ENCODE measurements around the gene GAB2.
"Not testable (repeated sequence)": the region's sequence is repeated elsewhere in the genome, so short reads cannot be mapped to it uniquely, and the experiment has no call there.

The GAB2 gene

GRCh38 chr11:78365381-78365792, 52.2 kb downstream of the GAB2 start:
- DNase-seq (ENCODE audit: low read depth in 2 of 2): no peak

- DNase-seq (ENCODE audit: low read depth in 2 of 2): no peak
Measured at GRCh38 chr11:78364128-78364751, 53.4 kb downstream of the GAB2 start.

- DNase-seq (ENCODE audit: low read depth in 2 of 2): no peak
Measured at GRCh38 chr11:78363024-78363619, 54.5 kb downstream of the GAB2 start.

DNA sequence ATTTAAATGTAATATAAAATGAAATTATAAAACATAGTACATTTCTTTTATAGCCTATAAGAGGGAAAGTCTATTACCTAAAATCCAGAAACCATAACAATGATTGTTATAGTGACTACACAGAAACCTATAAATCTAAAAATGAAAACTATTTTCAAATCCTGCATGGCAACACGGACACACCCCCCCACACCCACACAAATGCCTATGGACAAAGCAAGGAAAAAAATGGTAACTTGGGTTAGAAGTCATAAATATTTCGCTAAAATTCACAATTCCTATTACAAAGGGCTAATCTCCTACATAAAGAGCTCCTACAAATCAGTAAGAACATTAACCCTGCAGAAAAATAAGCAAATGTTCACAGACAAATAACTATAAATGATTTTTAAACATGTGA, 56.4 kb downstream of the GAB2 start:
- no peak for DNase-seq (ENCODE audit: low read depth in 2 of 2)

DNA sequence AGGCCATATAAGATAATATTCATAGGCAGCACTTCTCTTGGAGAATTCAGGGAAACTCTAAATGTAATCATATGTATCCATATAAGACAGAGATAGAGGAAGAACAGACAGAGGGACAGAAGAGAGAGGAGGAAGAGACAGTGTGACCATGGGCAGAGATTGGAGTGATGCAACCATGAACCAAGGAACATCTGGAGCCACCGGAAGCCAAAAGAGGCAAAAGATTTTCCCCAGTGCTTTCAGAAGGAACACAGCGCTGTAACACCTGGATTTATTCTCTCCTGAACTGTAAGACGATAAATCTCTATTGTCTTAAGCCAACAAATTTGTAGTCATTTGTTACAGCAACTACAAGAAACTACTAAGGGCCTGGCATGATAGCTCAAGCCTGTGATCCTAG, 57.7 kb downstream of the GAB2 start:
- DNase-seq (ENCODE audit: low read depth in 2 of 2): no peak

- DNase-seq (ENCODE audit: low read depth in 2 of 2): not testable (repeated sequence)
Measured at GRCh38 chr11:78357924-78358323, 59.7 kb downstream of the GAB2 start.

DNA sequence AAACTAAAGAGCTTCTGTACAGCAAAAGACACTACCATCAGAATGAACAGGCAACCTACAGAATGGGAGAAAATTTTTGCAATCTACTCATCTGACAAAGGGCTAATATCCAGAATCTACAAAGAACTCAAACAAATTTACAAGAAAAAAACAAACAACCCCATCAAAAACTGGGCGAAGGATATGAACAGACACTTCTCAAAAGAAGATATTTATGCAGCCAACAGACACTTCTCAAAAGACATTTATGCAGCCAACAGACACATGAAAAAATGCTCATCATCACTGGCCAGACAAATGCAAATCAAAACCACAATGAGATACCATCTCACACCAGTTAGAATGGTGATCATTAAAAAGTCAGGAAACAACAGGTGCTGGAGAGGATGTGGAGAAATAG, 60.2 kb downstream of the GAB2 start:
- DNase-seq (ENCODE audit: low read depth in 2 of 2): not testable (repeated sequence)

DNA sequence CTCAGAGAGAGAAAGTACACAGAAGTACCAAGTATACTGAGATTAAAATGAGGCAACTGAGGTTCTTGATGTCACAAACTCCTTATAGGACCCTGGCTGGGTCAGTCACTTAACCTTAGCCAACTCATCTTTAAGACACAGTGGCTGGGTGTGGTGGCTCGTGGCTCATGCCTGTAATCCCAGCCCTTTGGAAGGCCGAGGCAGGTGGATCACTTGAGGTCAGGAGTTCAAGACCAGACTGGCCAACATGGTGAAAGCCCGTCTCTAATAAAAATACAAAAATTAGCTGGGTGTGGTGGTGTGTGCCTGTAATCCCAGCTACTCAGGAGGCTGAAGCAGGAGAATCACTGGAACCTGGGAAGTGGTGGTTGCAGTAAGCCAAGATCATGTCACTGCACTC, 61.9 kb downstream of the GAB2 start:
- not testable (repeated sequence) for DNase-seq (ENCODE audit: low read depth in 2 of 2)

GRCh38 chr11:78355309-78355705, 62.3 kb downstream of the GAB2 start:
- no peak for DNase-seq (ENCODE audit: low read depth in 2 of 2)

GRCh38 chr11:78354408-78355308, 63.0 kb downstream of the GAB2 start:
- DNase-seq (ENCODE audit: low read depth in 2 of 2): no peak

GRCh38 chr11:78351979-78352841, 65.4 kb downstream of the GAB2 start:
- no peak for DNase-seq (ENCODE audit: low read depth in 2 of 2)

DNA sequence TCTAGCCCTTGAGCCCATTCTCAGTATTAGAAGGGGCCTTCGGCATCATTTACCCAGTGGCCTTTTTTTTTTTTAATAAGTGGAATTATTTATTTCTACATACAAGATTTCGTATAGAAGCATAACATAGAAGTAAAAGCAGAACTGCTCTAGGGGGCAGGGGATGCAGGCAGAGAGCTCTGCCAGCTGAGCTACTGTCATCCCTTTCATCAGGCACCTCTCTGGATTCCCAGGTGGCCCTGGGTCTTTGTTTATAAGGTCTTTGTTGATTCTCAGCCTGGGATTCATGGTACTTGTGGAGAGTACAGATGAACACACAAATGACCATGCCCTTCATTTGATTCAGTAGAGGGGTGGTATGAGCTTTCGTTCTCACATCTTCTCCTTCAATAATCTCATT, 66.4 kb downstream of the GAB2 start:
- DNase-seq (ENCODE audit: low read depth in 2 of 2): no peak

GRCh38 chr11:78350646-78351165, 66.9 kb downstream of the GAB2 start:
- DNase-seq (ENCODE audit: low read depth in 2 of 2): no peak

GRCh38 chr11:78350091-78350645, 67.5 kb downstream of the GAB2 start:
- no peak for DNase-seq (ENCODE audit: low read depth in 2 of 2)

DNA sequence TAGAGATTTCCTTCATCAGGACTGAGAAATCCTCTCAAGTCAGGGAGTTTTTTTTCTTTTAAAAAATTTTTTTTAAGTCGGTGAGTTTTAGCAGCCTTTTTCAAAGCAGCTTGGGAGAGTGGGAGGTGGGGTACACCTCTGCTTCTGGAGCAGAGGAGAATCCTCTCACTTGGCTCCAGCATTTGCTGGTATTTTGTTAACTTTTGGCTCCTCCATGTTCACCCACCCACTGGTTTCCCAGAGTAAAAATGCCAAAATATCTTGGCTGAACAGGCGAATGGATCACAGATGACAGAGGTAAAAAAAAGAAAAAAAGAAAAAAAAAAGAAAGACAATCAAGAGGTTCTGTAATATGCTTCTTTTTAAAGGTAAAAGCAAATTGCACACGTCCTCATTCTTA, 68.0 kb downstream of the GAB2 start:
- DNase-seq (ENCODE audit: low read depth in 2 of 2): no peak

DNA sequence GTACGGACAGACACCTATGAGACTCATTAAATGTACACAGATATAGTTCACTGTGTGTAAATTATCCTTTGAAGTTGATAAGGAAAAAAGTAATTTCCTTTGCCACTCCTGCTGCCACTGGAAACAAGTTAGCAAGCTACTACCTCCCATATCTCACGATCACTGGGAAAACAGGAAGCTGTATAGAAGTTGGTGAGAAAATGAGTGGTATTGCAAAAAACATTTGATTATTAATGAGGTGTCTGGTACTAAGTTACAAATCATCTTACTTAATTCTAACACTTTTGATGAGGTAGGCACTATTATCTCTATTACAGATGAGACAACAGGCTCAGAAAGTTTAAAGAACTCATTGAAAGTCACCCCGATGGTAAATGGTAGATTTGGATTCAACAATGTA, 68.5 kb downstream of the GAB2 start:
- DNase-seq (ENCODE audit: low read depth in 2 of 2): no peak

DNA sequence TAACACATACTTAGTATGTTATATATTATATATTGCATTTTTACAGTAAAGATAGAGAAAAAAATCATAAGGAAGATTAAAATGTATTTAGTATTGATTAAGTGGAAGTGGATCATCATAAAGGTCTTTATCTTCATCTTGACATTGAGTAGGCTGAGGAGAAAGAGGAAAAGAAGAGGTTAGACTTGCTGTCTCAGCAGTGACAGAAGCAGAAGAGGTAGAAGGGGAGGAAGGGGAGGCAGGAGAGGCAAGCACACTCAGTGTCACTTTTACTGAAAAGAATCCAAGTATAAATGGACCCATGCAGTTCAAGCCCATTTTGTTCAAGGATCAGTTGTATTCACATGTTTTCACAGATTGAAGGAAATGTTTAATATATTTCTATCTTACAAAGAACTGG, 69.7 kb downstream of the GAB2 start:
- no peak for DNase-seq (ENCODE audit: low read depth in 2 of 2)

DNA sequence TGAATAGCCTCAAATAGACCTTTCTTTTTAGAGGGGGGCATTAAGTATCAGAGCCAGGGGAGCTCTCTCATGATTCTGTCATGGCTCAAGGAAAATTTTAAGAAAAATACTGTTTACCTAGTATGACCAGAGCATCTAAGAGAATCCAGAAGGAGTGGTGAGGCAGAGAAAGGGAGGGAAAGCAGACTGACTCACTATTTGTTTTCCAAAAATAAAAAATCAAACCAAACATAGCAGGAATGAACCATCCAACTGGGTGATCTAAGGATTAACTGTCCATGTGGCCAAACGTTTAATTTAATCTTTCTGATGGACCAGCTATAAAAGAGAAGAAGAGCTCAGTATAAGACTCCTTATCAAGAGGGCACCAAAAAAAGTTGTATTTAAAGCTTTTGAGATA, 70.8 kb downstream of the GAB2 start:
- DNase-seq (ENCODE audit: low read depth in 2 of 2): no peak

DNA sequence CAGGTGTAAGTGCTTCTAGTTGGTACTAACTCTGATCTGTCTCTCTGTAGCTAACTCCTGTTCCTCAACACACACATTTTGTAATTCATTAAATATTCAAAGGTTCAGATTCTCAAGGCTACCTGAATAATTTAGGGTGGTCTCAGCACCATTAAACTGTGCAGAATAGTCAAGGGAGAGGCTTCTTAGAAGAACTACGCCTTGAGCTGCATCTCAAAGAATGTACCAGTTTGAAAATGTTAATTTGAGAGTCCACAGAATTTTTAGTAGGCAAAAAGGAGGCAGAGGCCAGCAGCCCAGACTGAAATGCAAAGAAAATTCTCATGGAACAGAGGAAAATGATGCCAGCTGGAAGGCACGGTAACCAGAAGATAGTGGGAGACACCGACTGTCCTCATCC, 72.2 kb downstream of the GAB2 start:
- DNase-seq (ENCODE audit: low read depth in 2 of 2): no peak

- DNase-seq (ENCODE audit: low read depth in 2 of 2): no peak
Measured at GRCh38 chr11:78344676-78345075, 72.9 kb downstream of the GAB2 start.

GRCh38 chr11:78344094-78344493, 73.5 kb downstream of the GAB2 start:
- no peak for DNase-seq (ENCODE audit: low read depth in 2 of 2)

All from activated CD4-positive, alpha-beta T cell treated with anti-CD3 and anti-CD28 coated beads for 24 hours (primary cell).